ENCODE data around the gene DAP3.
"Not testable (repeated sequence)": the region's sequence is repeated elsewhere in the genome, so short reads cannot be mapped to it uniquely, and the experiment has no call there.

DAP3 gene

DNA sequence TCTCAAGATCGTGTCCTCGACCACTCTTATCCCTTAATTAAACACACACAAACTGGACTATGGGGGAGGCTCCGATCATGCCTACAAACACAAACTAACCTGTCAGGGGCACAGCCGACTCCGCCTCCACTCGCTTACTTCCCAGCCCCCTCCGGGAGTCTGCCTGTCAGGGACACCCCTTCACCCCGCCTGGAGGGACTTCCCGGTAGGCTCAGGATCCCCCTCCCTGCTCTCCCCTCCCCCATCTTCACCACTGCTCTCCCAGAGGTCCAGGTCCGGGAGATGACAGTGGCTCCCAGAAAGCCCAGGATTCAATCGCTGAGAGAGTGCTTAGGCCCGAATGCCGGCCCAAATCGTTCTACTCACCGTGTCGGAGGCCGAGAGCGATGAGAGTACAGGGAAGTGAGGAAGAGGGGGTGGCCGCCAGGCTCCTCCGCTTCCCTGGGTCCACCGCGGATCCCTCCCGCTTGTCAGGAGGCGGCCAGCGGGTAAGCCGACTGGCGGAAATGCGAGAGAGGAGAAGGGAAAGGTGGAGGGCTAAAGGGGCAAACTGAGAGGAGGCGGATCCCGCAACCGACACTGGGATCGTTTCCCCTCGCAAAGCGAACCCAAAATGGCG lies 1.1 kb upstream of the DAP3 start:
- not testable (repeated sequence) for DNase-seq (ENCODE audit: low read depth)

GRCh38 chr1:155688324-155689080 lies 389 bp upstream of the DAP3 start, which contains the start of gene YY1AP1:
YY1AP1 (minus strand) TSS chr1:155688774; CDS start chr1:155680436, 8,338 bp downstream.
- peak; percentile 87 for DNase-seq (ENCODE audit: low read depth)

GRCh38 chr1:155691992-155692528 lies 3.2 kb downstream of the DAP3 start:
- no peak for DNase-seq (ENCODE audit: low read depth)

DNA sequence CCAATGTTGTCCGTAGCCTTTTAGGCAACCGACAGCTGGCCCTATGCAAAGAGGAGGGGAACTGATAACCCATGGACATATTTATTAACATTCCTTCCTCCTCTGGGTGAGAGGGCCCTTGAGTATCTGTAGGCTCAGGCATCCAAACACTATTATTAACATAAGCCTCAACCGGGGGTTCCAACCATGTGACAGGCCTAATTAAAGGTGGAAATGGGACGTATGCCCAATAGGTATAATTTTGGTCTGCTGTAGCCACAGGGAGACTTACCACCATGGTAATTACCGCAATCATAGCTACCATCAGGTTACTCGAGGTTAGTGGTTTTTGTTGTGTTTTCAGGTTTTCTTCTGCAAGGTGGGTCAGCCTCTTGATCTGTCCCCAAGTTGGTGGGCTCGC lies 5.3 kb downstream of the DAP3 start:
- DNase-seq (ENCODE audit: low read depth): no peak

DNA sequence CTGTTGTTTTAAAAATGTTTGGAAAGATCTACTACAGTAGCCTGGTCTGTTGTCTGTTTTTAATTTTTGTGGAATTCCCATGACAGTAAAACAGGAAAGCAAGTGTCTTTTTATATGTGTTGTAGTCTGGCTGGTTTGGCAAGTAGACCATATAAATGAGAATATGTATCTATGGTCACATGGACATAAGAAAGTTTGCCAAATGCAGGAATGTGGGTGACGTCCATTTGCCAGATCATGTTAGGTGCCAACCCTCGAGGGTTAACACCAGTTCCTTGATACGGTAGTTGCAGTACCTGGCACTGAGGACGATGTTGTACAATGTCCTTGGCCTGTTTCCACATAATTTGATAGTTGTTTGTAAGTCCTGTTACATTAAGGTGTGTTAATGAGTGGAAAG lies 6.2 kb downstream of the DAP3 start:
- no peak for DNase-seq (ENCODE audit: low read depth)

DNA sequence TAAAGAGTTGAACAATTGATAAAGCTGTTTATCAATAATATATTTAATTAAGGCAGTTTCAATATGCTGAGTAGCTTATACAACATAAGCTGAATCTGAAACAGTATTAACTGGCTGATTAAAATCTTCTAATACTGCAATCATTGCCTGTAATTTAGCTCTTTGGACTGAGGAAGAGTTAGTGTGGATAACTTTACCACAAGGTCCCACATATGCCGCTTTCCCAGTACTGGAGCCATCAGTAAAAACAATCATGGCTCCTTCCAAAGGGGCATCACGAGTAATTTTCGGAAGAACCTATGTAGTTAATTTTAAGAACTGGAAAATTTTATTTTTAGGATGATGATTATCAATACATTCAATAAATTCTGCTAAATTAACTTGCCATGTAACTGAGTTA lies 6.7 kb downstream of the DAP3 start:
- DNase-seq (ENCODE audit: low read depth): no peak

DNA sequence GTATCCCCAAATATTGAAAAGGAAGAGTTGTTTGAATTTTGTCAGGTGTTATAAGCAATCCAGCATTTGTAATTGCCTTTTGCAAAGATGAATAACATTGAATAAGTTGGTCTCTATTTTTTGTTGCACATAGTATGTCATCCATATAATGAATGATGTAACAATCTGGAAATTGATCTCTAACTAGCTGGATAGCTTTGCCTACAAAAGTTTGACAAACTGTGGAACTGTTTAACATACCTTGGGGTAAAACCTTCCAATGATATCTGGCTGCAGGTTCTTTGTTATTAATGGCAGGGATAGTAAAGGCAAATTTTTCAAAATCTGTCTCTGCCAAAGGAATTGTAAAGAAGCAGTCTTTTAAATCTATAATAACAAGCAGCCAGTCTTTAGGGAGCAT lies 7.6 kb downstream of the DAP3 start:
- no peak for DNase-seq (ENCODE audit: low read depth)

DNA sequence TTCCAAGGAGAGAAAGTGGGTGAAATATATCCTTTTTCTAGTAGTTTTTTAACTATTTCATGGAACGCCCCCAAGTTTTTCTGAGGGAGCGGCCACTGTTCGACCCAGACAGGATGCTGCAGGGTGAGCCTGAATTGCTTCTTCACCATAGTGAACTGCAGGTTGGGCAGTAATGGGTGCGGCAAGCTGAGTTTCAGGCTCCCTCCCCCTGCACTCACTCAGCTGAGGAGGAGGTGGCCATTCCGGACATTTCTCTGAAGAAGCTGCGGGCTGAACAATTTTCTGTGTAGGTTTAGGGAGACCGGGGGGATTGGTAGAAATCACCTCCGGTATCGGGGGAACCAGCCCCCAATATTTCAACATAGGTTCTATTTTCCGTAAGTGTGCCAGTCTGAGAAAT lies 8.2 kb downstream of the DAP3 start:
- no peak for DNase-seq (ENCODE audit: low read depth)

DNA sequence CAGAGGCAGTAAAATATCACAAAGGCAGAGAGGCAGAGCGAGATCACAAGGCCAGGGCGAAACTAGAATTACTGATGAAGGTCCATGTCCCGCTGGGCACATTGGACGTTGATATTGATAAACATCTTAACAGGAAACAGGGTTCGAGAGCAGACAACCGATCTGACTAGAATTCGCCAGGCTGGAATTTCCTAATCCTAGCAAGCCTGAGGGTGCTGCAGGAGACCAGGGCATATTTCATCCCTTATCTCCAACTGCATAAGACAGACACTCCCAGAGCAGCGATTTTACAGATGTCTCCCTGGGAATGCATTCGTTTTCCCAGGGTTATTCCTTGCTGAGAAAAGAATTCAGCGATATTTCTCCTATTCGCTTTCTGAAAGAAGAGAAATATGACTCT lies 8.7 kb downstream of the DAP3 start:
- DNase-seq (ENCODE audit: low read depth): not testable (repeated sequence)

GRCh38 chr1:155698382-155699038 lies 9.6 kb downstream of the DAP3 start:
- no peak for DNase-seq (ENCODE audit: low read depth)

DNA sequence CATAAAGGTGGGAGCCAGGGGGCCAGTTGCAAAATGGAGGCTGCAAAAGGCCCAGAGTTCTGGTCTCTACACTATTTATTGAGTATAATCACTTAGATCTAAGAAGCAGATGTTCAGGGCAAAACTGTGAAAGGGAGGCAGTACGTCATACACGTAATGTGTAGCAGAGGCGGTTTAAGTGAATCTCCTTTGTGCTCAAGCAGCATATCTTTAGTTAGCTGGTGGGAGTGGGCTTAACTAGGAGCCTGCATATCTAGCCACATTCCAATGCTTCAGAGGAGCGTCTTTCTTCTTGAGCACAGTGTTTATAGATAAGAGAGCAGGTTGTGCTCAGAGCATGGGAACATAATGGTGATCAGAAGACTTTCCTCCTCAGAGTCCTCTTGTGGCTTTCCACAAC lies 10.2 kb downstream of the DAP3 start:
- not testable (repeated sequence) for DNase-seq (ENCODE audit: low read depth)

- DNase-seq (ENCODE audit: low read depth): not testable (repeated sequence)
These were observed 12.8 kb downstream of the DAP3 start for GRCh38 chr1:155701675-155702074.

DNA sequence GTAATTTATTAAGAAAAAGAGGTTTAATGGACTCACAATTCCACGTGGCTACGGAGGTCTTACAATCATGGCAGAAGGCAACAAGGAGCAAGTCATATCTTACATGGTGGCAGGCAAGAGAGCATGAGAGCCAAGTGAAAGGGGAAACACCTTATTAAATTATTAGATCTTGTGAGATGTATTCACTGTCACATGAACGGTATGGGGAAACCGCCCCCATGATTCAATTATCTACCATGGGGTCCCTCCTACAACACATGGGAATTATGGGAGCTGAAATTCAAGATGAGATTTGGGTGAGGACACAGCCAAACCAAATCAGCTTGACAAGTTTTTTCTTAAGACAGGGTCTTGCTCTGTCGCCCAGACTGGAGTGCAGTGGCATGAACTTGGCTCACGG lies 14.3 kb downstream of the DAP3 start:
- no peak for DNase-seq (ENCODE audit: low read depth)

GRCh38 chr1:155704414-155704813 lies 15.5 kb downstream of the DAP3 start:
- DNase-seq (ENCODE audit: low read depth): not testable (repeated sequence)

DNA sequence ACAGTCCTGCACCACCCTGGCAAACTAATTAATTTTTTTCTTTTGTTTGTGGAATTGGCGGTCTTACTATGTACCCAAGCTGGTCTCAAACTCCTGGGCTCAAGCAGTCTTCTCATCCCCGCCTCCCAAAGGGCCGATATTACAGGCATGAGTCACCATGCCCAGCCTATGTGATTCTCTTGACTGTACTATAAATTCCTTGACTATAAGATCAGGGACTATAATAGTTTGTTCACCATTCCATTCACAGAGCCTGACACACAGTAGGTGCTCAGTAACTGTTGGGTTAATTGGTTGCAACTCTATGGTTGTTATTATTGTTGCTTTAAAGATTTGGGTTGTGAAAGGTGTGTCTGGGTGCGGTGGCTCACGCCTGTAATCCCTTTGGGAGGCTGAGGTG lies 17.2 kb downstream of the DAP3 start:
- DNase-seq (ENCODE audit: low read depth): no peak

DNA sequence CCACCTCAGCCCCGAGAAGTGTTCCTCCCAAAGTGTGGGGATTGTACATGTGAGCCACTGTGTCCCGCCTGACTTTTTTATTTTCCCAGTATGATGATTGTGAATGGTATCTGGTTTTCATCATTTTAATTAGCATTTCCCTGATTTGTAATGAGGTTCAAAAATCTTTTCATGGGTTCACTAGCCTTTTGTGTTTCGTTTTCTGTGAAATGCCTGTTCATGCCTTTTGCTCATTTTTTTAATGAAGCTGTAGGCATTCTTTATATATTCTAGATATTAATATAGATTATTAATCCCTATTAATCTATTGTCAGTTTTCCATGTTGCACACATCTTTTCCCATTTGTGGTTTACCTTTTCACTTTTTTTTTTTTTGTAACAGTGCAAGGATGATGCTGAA lies 20.5 kb downstream of the DAP3 start:
- no peak for DNase-seq (ENCODE audit: low read depth)

GRCh38 chr1:155711457-155711856 lies 22.6 kb downstream of the DAP3 start:
- DNase-seq (ENCODE audit: low read depth): not testable (repeated sequence)

- not testable (repeated sequence) for DNase-seq (ENCODE audit: low read depth)
These were observed 23.7 kb downstream of the DAP3 start for GRCh38 chr1:155712636-155713035.

- DNase-seq (ENCODE audit: low read depth): no peak
These were observed 24.2 kb downstream of the DAP3 start for GRCh38 chr1:155713075-155713474.

GRCh38 chr1:155715056-155715455 lies 26.2 kb downstream of the DAP3 start:
- DNase-seq (ENCODE audit: low read depth): not testable (repeated sequence)

DNA sequence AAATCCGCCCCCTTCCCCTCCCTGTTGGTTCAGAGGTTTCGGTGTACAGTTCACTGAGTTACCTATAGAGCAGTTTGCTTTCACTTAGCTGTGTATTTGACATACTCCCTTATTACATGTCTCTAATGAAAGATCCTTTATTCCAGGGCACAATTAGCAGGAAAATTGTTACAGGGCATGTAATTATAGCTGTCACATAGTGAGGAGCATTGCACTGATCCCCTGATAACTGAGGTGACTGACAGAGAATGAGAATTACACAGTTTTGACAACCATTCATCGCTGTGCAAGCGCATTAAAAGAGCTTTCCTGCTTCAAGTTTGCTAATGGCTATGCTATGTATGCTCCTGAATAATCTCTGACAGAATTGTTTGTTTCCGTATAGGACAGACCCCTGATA lies 26.9 kb downstream of the DAP3 start:
- DNase-seq (ENCODE audit: low read depth): no peak

- no peak for DNase-seq (ENCODE audit: low read depth)
These were observed 28.1 kb downstream of the DAP3 start for GRCh38 chr1:155717041-155717440.
